Mesenchymal stem cell (in vitro differentiated cells and primary cell): ENCODE results near the gene FBXW8.

Experiments
- DNase-seq: peaks from one replicate; pipeline ENCODE4 v3.0.0-alpha.2; 2013
- H2AFZ ChIP-seq: one replicate; pipeline ENCODE4 v1.6.1; 2013; ENCODE audit warnings: low read depth, mild to moderate bottlenecking, control low read depth, inconsistent platforms, low read length, moderate library complexity
- H2AK5ac ChIP-seq: 2 replicates; pipeline ENCODE4 v1.6.1; 2013; ENCODE audit warnings: low read length, moderate library complexity, mild to moderate bottlenecking, inconsistent platforms; ENCODE audit not compliant: severe bottlenecking
- H2BK120ac ChIP-seq: one replicate; pipeline ENCODE4 v1.6.1; 2013; ENCODE audit warnings: low read depth, mild to moderate bottlenecking, inconsistent platforms, low read length, moderate library complexity
- H2BK12ac ChIP-seq, 2 experiments: one replicate each; pipeline ENCODE4 v1.6.1; 2013; ENCODE audit warnings: inconsistent platforms in 2 of 2, low read length in 2 of 2, mild to moderate bottlenecking in 2 of 2, moderate library complexity in 2 of 2, control low read depth in 1 of 2
- H2BK15ac ChIP-seq: one replicate; pipeline ENCODE4 v1.6.1; 2013; ENCODE audit warnings: mild to moderate bottlenecking, low read depth, inconsistent platforms; ENCODE audit not compliant: poor library complexity, severe bottlenecking
- H2BK5ac ChIP-seq: 2 replicates; pipeline ENCODE4 v1.6.1; 2013; ENCODE audit warnings: low read depth, mild to moderate bottlenecking, low read length, control low read depth, inconsistent platforms; ENCODE audit not compliant: poor library complexity, severe bottlenecking
- H3K14ac ChIP-seq, 2 experiments: one replicate each; pipeline ENCODE4 v1.6.1; 2013; ENCODE audit warnings: inconsistent platforms in 2 of 2, low read length in 2 of 2, control low read depth in 1 of 2, mild to moderate bottlenecking in 1 of 2, moderate library complexity in 1 of 2
- H3K18ac ChIP-seq, 2 experiments: one replicate each; pipeline ENCODE4 v1.6.1; 2013; ENCODE audit warnings: inconsistent platforms in 2 of 2, low read length in 2 of 2, control low read depth in 1 of 2, low read depth in 1 of 2, mild to moderate bottlenecking in 1 of 2
- H3K23ac ChIP-seq, 2 experiments: one replicate each; pipeline ENCODE4 v1.6.1; 2013; ENCODE audit warnings: inconsistent platforms in 2 of 2, low read length in 2 of 2, mild to moderate bottlenecking in 2 of 2, moderate library complexity in 2 of 2, control low read depth in 1 of 2
- H3K27ac ChIP-seq: 2 replicates; pipeline ENCODE4 v1.5.1; 2013; ENCODE audit warnings: mild to moderate bottlenecking, moderate library complexity, low read length, control low read depth, inconsistent platforms; ENCODE audit not compliant: poor library complexity, severe bottlenecking
- H3K27me3 ChIP-seq, 2 experiments: 2 replicates each; pipeline versions ENCODE4 v1.6.1 to v1.7.0; 2013; ENCODE audit warnings: low read length in 2 of 2, mild to moderate bottlenecking in 2 of 2, moderate library complexity in 2 of 2, control low read depth in 1 of 2, inconsistent platforms in 1 of 2; ENCODE audit not compliant: control insufficient read depth in 1 of 2, insufficient read depth in 1 of 2
- H3K36me3 ChIP-seq, 2 experiments: 2 replicates each; pipeline versions ENCODE4 v1.6.1 to v1.7.0; 2013; ENCODE audit warnings: low read length in 2 of 2, control low read depth in 1 of 2, inconsistent platforms in 1 of 2, low read depth in 1 of 2, mild to moderate bottlenecking in 1 of 2; ENCODE audit not compliant: insufficient read depth in 2 of 2, control insufficient read depth in 1 of 2
- H3K4ac ChIP-seq, 2 experiments: one replicate each; pipeline ENCODE4 v1.6.1; 2013; ENCODE audit warnings: inconsistent platforms in 2 of 2, low read length in 2 of 2, mild to moderate bottlenecking in 2 of 2, moderate library complexity in 2 of 2, control low read depth in 1 of 2, low read depth in 1 of 2
- H3K4me1 ChIP-seq: 2 replicates; pipeline ENCODE4 v1.6.1; 2013; ENCODE audit warnings: low read depth, low read length, control low read depth; ENCODE audit not compliant: control insufficient read depth, insufficient read depth
- H3K4me2 ChIP-seq: 2 replicates; pipeline ENCODE4 v1.6.1; 2013; ENCODE audit warnings: low read length, mild to moderate bottlenecking, inconsistent platforms; ENCODE audit not compliant: poor library complexity, severe bottlenecking
- H3K4me3 ChIP-seq, 2 experiments: 2 replicates each; pipeline versions ENCODE4 v1.5.1 to v1.7.0; 2013; ENCODE audit warnings: low read length in 2 of 2, mild to moderate bottlenecking in 2 of 2, control low read depth in 1 of 2, low read depth in 1 of 2; ENCODE audit not compliant: insufficient read depth in 1 of 2
- H3K79me1 ChIP-seq: replicated peaks from 2 replicates; pipeline ENCODE4 v1.6.1; 2013; ENCODE audit warnings: mild to moderate bottlenecking, control low read depth, low read length, inconsistent platforms; ENCODE audit not compliant: poor library complexity, severe bottlenecking
- H3K9ac ChIP-seq: 2 replicates; pipeline ENCODE4 v1.7.0; 2013; ENCODE audit warnings: mild to moderate bottlenecking, low read length, moderate library complexity
- H3K9me3 ChIP-seq: 2 replicates; pipeline ENCODE4 v1.7.0; 2013; ENCODE audit warnings: mild to moderate bottlenecking, low read length; ENCODE audit not compliant: control insufficient read depth
- H4K8ac ChIP-seq: one replicate; pipeline ENCODE4 v1.6.1; 2013; ENCODE audit warnings: inconsistent platforms, mild to moderate bottlenecking, low read length, moderate library complexity
- H4K91ac ChIP-seq: one replicate; pipeline ENCODE4 v1.6.1; 2013; ENCODE audit warnings: mild to moderate bottlenecking, low read length, inconsistent platforms
- WGBS: methylation state at CpG from one replicate; pipeline ENCODE4 v1.1.7; 2013; ENCODE audit warnings: mixed read lengths; 5-methylcytosine and 5-hydroxymethylcytosine counted together

Gene FBXW8

DNA sequence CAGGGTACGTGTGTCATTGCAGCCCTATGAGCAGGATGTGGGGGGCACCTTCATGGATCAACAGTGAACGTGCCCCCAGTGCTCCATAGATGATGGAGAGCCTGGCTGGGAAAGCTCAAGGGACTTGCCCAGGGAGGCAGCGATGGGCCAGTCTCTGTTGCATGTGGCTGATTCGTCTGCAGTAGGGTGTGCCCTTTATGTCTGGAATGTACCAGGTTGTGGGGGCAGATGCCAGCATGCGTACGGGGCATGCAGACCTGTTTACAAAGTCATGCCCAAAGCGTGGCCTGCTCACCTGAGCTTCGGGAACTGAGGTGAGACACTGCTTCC is 116.1 kb downstream of the FBXW8 start:
- no peaks in the 10 kb centered on the region for H3K9me3 ChIP-seq

GRCh38 chr12:117027251-117028086 is 116.7 kb downstream of the FBXW8 start:
- DNase-seq: no peak
- Histone ChIP-seq H3K79me1 (peaks cover 13% of the 10 kb centered on the region), H2AK5ac (no peak overlapping the region)

More for the DNA sequence above, 116.1 kb downstream of the FBXW8 start:
- no peak overlapping the region for H2BK120ac ChIP-seq
- peaks cover 2% of the 10 kb centered on the region for H3K4me1 ChIP-seq
- 93% methylated on average over 8 of the region's 8 CpGs for WGBS
- H2BK5ac ChIP-seq: no peak overlapping the region
- no peak for DNase-seq
- H2BK15ac ChIP-seq: no peak overlapping the region
- H3K4me3 ChIP-seq: no peak overlapping the region
- H4K91ac ChIP-seq: no peak overlapping the region
- no peak overlapping the region for H4K8ac ChIP-seq
- no peaks in the 10 kb centered on the region for H3K27me3 ChIP-seq
- no peak overlapping the region for H3K23ac ChIP-seq
- H2BK12ac ChIP-seq: no peak overlapping the region
- no peak overlapping the region for H3K18ac ChIP-seq
- no peak overlapping the region for H3K4me2 ChIP-seq
- no peak overlapping the region for H3K27ac ChIP-seq
- H3K79me1 ChIP-seq: peaks cover 16% of the 10 kb centered on the region
- no peak overlapping the region for H3K4ac ChIP-seq
- no peak overlapping the region for H3K14ac ChIP-seq
- no peak overlapping the region for H2AK5ac ChIP-seq
- no peak overlapping the region for H3K9ac ChIP-seq
- no peak overlapping the region for H2AFZ ChIP-seq
- peaks cover 67 to 76% of the 10 kb centered on the region in 2 experiments for H3K36me3 ChIP-seq

GRCh38 chr12:117028254-117028653 is 117.5 kb downstream of the FBXW8 start:
- Histone ChIP-seq H3K4me2 (no peak overlapping the region), H3K4ac (no peak overlapping the region), H4K8ac (no peak overlapping the region), H4K91ac (no peak overlapping the region), H2BK15ac (no peak overlapping the region), H2AFZ (no peak overlapping the region), H3K27me3 (peaks cover 0 to 13% of the 10 kb centered on the region in 2 experiments), H3K4me1 (peaks cover 5% of the 10 kb centered on the region), H3K79me1 (peaks cover 8% of the 10 kb centered on the region), H2BK5ac (no peak overlapping the region), H3K36me3 (peaks cover 71 to 79% of the 10 kb centered on the region in 2 experiments), H2AK5ac (no peak overlapping the region), H3K18ac (no peak overlapping the region), H3K9ac (no peak overlapping the region), H3K4me3 (no peak overlapping the region), H3K14ac (no peak overlapping the region), H3K27ac (no peak overlapping the region), H3K9me3 (no peaks in the 10 kb centered on the region), H2BK12ac (no peak overlapping the region), H2BK120ac (no peak overlapping the region), H3K23ac (no peak overlapping the region)
- 97% methylated on average over 14 of the region's 14 CpGs for WGBS
- no peak for DNase-seq

More at GRCh38 chr12:117027251-117028086, 116.7 kb downstream of the FBXW8 start:
- Histone ChIP-seq H3K23ac (no peak overlapping the region), H2BK12ac (no peak overlapping the region), H3K18ac (no peak overlapping the region), H3K27me3 (peaks cover 0 to 5% of the 10 kb centered on the region in 2 experiments), H2BK5ac (no peak overlapping the region), H2BK15ac (no peak overlapping the region), H3K4me2 (no peak overlapping the region), H2AFZ (no peak overlapping the region), H4K91ac (no peak overlapping the region), H3K9ac (no peak overlapping the region), H3K4me3 (no peak overlapping the region), H2BK120ac (no peak overlapping the region), H3K4ac (no peak overlapping the region), H3K36me3 (peaks cover 73 to 75% of the 10 kb centered on the region in 2 experiments), H3K27ac (no peak overlapping the region), H3K4me1 (peaks cover 3% of the 10 kb centered on the region), H3K9me3 (no peaks in the 10 kb centered on the region), H4K8ac (no peak overlapping the region), H3K14ac (no peak overlapping the region)
- WGBS: 98% methylated on average over 38 of the region's 38 CpGs

DNA sequence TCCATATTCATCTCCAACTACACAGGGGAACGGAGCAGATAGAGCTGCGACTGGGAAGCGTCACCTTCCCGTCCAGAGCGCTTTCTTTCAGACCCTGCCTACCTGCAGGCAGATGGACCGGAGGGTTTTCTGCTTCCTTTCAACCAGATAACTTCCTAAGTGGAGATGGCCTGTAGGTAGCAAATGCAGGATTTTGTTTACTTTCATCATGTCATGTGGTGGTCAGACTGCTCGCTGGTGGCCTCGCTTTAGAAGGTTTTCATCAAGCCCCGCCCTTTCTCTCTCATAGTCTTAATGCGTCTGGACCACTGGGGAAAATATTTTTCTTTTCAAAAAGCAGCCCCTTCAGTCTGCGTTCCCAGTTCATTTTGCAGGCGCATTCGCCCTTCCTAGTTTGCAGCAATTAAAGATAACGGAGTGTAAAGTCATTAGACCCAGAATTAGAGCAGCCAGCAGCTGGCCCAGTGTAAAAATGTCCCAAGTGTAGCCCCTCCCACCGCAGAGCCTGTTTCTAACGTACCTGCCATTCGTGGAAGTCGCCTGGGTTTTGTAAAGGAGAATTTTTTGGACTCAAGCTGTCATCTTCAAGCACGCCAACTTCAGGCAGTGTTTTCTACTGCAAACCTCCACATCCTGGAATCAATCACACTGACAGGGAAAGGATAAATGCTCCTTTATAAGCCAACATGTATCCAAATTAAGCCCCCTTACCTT is 119.6 kb downstream of the FBXW8 start:
- no peak overlapping the region for H2BK5ac ChIP-seq
- no peak overlapping the region for H3K14ac ChIP-seq
- peaks cover 7 to 34% of the 10 kb centered on the region in 2 experiments for H3K27me3 ChIP-seq
- no peak overlapping the region for H2BK12ac ChIP-seq
- H2AFZ ChIP-seq: no peak overlapping the region
- H3K27ac ChIP-seq: no peak overlapping the region
- H3K4ac ChIP-seq: no peak overlapping the region
- no peak overlapping the region for H3K9ac ChIP-seq
- 71% methylated on average over 19 of the region's 19 CpGs for WGBS
- H3K36me3 ChIP-seq: peaks cover 51 to 61% of the 10 kb centered on the region in 2 experiments
- H3K9me3 ChIP-seq: no peaks in the 10 kb centered on the region
- no peak overlapping the region for H3K4me2 ChIP-seq
- peaks cover 5% of the 10 kb centered on the region for H3K4me1 ChIP-seq
- H3K23ac ChIP-seq: no peak overlapping the region
- H4K91ac ChIP-seq: no peak overlapping the region
- H3K79me1 ChIP-seq: peaks cover 8% of the 10 kb centered on the region
- H2BK120ac ChIP-seq: no peak overlapping the region
- H4K8ac ChIP-seq: no peak overlapping the region
- no peak for DNase-seq
- H2BK15ac ChIP-seq: no peak overlapping the region
- H3K18ac ChIP-seq: no peak overlapping the region
- no peak overlapping the region for H2AK5ac ChIP-seq
- H3K4me3 ChIP-seq: no peak overlapping the region
